ENCODE measurements around the gene ZNF213. TPM values are rescaled to one million over a fixed set of nuclear protein-coding genes. Genes with fewer than 3 reads are reported as not detected.

ZNF213 gene
- total and polyA plus RNA-seq, 2 experiments from 2014 or later: 2.9 to 10.4 TPM

DNA sequence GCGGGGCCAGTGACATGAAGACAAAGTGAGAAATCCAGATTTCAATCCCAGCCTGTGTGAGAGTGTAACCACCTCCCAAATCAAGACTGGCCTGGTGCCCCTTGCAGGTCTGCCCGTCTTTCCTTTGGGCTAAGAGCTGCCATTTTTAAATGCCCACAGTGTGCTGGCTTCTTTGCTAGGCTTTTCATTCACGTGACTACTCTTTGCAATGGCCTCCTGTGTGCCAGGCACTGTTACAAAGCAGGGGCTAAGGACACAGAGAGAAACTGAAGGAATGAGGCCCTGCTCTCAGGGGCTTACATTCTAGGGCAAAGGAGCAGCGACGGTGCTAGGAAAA, 35.5 kb upstream of the ZNF213 start:
- peak overlapping the region; percentile 85 for H3K4me2 ChIP-seq
- H2AFZ ChIP-seq: no peak overlapping the region
- H3K27ac Mint-ChIP-seq: peak overlapping the region; percentile 99

DNA sequence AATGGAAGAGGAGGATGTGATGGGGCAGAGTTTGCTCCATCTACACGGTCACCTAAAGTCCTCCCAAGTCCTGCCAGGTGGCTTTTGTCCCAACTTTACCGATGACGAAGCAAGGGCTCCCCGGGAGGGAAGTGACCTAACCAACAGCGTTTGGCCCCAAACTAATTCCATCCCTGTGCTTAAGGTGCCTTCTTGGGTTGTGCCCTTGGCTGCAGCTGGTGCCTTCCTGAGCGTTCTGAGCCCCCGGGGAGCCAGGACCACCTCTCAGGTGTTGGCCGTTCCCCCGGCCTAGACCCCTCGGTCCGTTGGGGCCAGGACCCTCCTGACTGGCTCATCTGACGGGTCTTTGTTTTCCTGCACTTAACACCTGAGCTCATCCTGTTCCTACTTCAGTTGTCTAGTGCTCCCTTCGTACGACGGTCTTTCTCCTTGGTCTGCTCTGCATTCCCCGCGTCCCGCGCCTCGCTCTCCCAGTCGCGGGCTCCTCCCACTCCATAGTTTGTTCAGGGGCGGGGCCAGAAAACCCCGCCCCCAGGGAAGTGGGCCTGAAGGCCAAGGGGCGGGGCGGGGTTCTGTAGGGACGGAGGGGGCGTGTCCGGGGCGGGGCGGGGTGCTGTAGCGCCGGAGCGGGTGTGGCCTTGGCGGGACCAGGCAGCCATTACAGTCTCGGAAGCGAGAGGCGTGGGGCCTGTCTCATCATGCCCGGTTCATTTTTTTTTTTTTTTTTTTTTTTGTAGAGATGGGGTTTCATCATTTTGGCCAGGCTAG, 34.9 kb upstream of the ZNF213 start:
- Histone ChIP-seq H3K27ac (ENCODE audit: low read depth) (peak overlapping the region; percentile 99), H3K4me2 (peak overlapping the region; percentile 85), H3K4me3 (peak overlapping the region; percentile 89), H3K36me3 (ENCODE audit: insufficient read depth) (no peaks in the 10 kb centered on the region), H3K4me1 (ENCODE audit: insufficient read depth) (peaks cover 48% of the 10 kb centered on the region), H2AFZ (no peak overlapping the region), H3K79me2 (replicated peaks; ENCODE audit: insufficient read depth) (peaks cover 34% of the 10 kb centered on the region), H3K9me2 (ENCODE audit: insufficient read depth) (no peaks in the 10 kb centered on the region), H4K20me1 (replicated peaks; ENCODE audit: insufficient read depth) (peaks cover 2% of the 10 kb centered on the region; the same call in 1 of the 2 replicates), H3K27me3 (ENCODE audit: insufficient read depth) (no peaks in the 10 kb centered on the region), H3F3A (replicated peaks; ENCODE audit: low read depth) (peaks cover 49% of the 10 kb centered on the region)
- peaks cover 44% of the 10 kb centered on the region for H3K4me1 Mint-ChIP-seq
- peaks cover 36% of the 10 kb centered on the region for H3K27me3 Mint-ChIP-seq (ENCODE audit: insufficient read depth, low read depth, poor library complexity)
- H3K27ac Mint-ChIP-seq: peak overlapping the region; percentile 99
- H3K36me3 Mint-ChIP-seq (ENCODE audit: low read depth): peaks cover 38% of the 10 kb centered on the region
- no peaks in the 10 kb centered on the region; the same call in 1 of the 3 replicates for H3K9me3 Mint-ChIP-seq
- peak; percentile 27 for ATAC-seq
- H3K4me3 Mint-ChIP-seq: peak overlapping the region; percentile 99
- TF ChIP-seq EZH2phosphoT487 (IDR thresholded peaks at IDR 0.05; ENCODE audit: unreplicated experiment) (no peak), EZH2 (IDR thresholded peaks at IDR 0.05; ENCODE audit: low read depth, unreplicated experiment) (no peak), POLR2AphosphoS5 (IDR thresholded peaks at IDR 0.05; ENCODE audit: low read depth) (peak; percentile 97), JUNB (IDR thresholded peaks at IDR 0.05; ENCODE audit: unreplicated experiment) (no peak)
- TF ChIP-seq, protein P1, sequence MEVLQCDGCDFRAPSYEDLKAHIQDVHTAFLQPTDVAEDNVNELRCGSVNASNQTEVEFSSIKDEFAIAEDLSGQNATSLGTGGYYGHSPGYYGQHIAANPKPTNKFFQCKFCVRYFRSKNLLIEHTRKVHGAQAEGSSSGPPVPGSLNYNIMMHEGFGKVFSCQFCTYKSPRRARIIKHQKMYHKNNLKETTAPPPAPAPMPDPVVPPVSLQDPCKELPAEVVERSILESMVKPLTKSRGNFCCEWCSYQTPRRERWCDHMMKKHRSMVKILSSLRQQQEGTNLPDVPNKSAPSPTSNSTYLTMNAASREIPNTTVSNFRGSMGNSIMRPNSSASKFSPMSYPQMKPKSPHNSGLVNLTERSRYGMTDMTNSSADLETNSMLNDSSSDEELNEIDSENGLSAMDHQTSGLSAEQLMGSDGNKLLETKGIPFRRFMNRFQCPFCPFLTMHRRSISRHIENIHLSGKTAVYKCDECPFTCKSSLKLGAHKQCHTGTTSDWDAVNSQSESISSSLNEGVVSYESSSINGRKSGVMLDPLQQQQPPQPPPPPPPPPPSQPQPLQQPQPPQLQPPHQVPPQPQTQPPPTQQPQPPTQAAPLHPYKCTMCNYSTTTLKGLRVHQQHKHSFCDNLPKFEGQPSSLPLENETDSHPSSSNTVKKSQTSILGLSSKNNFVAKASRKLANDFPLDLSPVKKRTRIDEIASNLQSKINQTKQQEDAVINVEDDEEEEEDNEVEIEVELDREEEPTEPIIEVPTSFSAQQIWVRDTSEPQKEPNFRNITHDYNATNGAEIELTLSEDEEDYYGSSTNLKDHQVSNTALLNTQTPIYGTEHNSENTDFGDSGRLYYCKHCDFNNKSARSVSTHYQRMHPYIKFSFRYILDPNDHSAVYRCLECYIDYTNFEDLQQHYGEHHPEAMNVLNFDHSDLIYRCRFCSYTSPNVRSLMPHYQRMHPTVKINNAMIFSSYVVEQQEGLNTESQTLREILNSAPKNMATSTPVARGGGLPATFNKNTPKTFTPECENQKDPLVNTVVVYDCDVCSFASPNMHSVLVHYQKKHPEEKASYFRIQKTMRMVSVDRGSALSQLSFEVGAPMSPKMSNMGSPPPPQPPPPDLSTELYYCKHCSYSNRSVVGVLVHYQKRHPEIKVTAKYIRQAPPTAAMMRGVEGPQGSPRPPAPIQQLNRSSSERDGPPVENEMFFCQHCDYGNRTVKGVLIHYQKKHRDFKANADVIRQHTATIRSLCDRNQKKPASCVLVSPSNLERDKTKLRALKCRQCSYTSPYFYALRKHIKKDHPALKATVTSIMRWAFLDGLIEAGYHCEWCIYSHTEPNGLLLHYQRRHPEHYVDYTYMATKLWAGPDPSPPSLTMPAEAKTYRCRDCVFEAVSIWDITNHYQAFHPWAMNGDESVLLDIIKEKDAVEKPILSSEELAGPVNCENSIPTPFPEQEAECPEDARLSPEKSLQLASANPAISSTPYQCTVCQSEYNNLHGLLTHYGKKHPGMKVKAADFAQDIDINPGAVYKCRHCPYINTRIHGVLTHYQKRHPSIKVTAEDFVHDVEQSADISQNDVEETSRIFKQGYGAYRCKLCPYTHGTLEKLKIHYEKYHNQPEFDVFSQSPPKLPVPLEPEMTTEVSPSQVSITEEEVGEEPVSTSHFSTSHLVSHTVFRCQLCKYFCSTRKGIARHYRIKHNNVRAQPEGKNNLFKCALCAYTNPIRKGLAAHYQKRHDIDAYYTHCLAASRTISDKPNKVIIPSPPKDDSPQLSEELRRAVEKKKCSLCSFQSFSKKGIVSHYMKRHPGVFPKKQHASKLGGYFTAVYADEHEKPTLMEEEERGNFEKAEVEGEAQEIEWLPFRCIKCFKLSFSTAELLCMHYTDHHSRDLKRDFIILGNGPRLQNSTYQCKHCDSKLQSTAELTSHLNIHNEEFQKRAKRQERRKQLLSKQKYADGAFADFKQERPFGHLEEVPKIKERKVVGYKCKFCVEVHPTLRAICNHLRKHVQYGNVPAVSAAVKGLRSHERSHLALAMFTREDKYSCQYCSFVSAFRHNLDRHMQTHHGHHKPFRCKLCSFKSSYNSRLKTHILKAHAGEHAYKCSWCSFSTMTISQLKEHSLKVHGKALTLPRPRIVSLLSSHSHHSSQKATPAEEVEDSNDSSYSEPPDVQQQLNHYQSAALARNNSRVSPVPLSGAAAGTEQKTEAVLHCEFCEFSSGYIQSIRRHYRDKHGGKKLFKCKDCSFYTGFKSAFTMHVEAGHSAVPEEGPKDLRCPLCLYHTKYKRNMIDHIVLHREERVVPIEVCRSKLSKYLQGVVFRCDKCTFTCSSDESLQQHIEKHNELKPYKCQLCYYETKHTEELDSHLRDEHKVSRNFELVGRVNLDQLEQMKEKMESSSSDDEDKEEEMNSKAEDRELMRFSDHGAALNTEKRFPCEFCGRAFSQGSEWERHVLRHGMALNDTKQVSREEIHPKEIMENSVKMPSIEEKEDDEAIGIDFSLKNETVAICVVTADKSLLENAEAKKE (CRISPR knock-in tag; IDR thresholded peaks at IDR 0.05): no peak
- TF ChIP-seq, protein P2, sequence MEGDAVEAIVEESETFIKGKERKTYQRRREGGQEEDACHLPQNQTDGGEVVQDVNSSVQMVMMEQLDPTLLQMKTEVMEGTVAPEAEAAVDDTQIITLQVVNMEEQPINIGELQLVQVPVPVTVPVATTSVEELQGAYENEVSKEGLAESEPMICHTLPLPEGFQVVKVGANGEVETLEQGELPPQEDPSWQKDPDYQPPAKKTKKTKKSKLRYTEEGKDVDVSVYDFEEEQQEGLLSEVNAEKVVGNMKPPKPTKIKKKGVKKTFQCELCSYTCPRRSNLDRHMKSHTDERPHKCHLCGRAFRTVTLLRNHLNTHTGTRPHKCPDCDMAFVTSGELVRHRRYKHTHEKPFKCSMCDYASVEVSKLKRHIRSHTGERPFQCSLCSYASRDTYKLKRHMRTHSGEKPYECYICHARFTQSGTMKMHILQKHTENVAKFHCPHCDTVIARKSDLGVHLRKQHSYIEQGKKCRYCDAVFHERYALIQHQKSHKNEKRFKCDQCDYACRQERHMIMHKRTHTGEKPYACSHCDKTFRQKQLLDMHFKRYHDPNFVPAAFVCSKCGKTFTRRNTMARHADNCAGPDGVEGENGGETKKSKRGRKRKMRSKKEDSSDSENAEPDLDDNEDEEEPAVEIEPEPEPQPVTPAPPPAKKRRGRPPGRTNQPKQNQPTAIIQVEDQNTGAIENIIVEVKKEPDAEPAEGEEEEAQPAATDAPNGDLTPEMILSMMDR (conservative IDR thresholded peaks at IDR 0.05; ENCODE audit: low read depth in 2 of 2): no peak
- TF ChIP-seq, protein P3, sequence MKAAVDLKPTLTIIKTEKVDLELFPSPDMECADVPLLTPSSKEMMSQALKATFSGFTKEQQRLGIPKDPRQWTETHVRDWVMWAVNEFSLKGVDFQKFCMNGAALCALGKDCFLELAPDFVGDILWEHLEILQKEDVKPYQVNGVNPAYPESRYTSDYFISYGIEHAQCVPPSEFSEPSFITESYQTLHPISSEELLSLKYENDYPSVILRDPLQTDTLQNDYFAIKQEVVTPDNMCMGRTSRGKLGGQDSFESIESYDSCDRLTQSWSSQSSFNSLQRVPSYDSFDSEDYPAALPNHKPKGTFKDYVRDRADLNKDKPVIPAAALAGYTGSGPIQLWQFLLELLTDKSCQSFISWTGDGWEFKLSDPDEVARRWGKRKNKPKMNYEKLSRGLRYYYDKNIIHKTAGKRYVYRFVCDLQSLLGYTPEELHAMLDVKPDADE (IDR thresholded peaks at IDR 0.05): peak; percentile 43; the same call in 1 of the 2 replicates
- DNase-seq (ENCODE audit: low spot score): peak; percentile 99

More for the DNA sequence above, 35.5 kb upstream of the ZNF213 start:
- TF ChIP-seq POLR2AphosphoS5 (IDR thresholded peaks at IDR 0.05; ENCODE audit: low read depth): peak; percentile 12; the same call in 1 of the 2 replicates
- TF ChIP-seq, protein P3 (IDR thresholded peaks at IDR 0.05): no peak
- peaks cover 44% of the 10 kb centered on the region for H3K36me3 Mint-ChIP-seq (ENCODE audit: low read depth)
- H3K9me3 Mint-ChIP-seq: no peaks in the 10 kb centered on the region; the same call in 2 of the 3 replicates
- ATAC-seq (peak; percentile 2; the same call in 2 of the 3 replicates), DNase-seq (ENCODE audit: low spot score) (no peak)
- H3K27me3 Mint-ChIP-seq (ENCODE audit: insufficient read depth, low read depth, poor library complexity): peaks cover 41% of the 10 kb centered on the region
- H3K4me1 Mint-ChIP-seq: peaks cover 47% of the 10 kb centered on the region
- Histone ChIP-seq H3K27me3 (ENCODE audit: insufficient read depth) (no peaks in the 10 kb centered on the region), H3K9me2 (ENCODE audit: insufficient read depth) (no peaks in the 10 kb centered on the region), H3K36me3 (ENCODE audit: insufficient read depth) (no peaks in the 10 kb centered on the region), H3K79me2 (replicated peaks; ENCODE audit: insufficient read depth) (peaks cover 39% of the 10 kb centered on the region), H4K20me1 (replicated peaks; ENCODE audit: insufficient read depth) (peaks cover 4% of the 10 kb centered on the region; the same call in 1 of the 2 replicates), H3F3A (replicated peaks; ENCODE audit: low read depth) (peaks cover 48% of the 10 kb centered on the region), H3K4me3 (peak overlapping the region; percentile 89), H3K4me1 (ENCODE audit: insufficient read depth) (peaks cover 49% of the 10 kb centered on the region), H3K27ac (ENCODE audit: low read depth) (peak overlapping the region; percentile 99)
- peak overlapping the region; percentile 99 for H3K4me3 Mint-ChIP-seq
